Measurements from ENCODE around the gene CXCL11.
"Not testable (repeated sequence)": the region's sequence is repeated elsewhere in the genome, so short reads cannot be mapped to it uniquely, and the experiment has no call there.

Gene CXCL11

DNA sequence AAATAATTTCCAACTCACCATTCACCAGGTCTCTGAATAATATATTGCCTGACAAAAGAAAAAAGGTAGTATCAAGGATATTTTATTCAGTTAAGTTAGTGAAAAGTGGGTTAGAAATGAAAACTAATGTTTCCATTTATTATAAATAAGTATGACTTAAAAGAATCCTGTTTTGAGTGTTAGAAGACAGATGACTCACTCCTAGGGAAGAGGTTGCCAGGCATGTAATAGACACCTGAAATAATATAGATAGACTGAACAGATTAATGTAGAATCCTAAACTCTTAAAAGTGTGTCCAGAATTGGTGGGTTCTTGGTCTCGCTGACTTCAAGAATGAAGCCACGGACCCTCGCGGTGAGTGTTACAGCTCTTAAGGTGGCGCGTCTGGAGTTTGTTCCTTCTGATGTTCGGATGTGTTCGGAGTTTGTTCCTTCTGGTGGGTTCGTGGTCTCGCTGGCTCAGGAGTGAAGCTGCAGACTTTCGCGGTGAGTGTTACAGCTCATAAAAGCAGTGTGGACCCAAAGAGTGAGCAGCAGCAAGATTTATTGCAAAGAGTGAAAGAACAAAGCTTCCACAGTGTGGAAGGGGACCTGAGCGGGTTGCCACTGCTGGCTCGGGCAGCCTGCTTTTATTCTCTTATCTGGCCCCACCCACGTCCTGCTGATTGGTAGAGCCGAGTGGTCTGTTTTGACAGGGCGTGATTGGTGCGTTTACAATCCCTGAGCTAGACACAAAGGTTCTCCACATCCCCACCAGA lies 6.5 kb upstream of the CXCL11 start:
- not testable (repeated sequence) for DNase-seq (ENCODE audit: low read depth in 2 of 2)

DNA sequence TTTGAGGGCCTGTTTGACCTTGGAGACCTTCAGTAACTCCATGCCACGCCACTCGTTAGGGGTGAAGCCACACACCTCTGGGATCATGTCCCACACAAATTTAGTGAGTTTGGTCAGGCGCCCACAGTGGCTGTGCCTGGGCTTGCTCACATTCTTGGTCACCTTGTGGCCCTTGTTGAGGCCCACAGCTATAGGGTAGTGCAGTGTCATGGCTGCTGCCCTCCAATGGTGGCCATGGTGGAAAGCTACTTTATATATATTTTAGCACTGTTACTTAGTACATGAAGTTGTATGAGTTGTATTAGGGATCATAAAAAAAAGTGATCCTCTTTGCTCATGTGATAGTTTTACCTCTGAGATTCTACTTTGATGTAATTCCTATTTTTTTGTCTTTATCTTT lies 985 bp upstream of the CXCL11 start:
- DNase-seq (ENCODE audit: low read depth in 2 of 2): no peak

DNA sequence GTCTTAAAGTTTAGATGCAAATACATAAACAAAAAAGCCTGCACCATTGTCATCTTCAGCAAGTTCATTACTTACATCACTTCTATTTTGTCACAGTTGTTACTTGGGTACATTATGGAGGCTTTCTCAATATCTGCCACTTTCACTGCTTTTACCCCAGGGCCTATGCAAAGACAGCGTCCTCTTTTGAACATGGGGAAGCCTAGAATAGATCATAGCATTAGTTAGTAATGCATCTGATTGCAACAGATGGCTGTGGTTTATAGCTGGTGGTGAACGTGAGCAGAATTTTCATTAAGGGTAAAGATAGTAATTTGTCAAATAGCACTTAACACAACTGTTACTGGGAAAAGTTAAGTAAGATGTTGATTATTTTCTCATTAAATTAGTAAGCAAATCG lies 729 bp downstream of the CXCL11 start:
- no peak for DNase-seq (ENCODE audit: low read depth in 2 of 2)

DNA sequence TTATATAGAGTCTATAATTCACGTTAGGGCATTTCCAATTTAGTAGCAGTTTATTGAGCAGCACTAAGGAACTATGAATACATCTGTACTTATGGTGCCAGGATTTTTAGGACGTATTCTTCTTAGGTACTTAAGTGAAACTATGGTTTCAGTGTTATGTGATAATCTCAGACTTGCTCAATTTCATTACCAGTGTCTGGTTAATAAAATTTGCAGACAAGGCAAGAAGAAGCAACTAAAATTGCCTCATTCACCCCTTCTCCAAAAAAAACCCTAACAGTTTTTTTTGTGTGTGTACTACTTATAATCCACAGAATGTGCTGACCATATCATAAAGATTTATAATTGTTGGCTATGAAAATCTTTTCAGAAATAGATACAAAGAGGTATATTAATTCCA lies 6.6 kb downstream of the CXCL11 start:
- DNase-seq (ENCODE audit: low read depth in 2 of 2): no peak

DNA sequence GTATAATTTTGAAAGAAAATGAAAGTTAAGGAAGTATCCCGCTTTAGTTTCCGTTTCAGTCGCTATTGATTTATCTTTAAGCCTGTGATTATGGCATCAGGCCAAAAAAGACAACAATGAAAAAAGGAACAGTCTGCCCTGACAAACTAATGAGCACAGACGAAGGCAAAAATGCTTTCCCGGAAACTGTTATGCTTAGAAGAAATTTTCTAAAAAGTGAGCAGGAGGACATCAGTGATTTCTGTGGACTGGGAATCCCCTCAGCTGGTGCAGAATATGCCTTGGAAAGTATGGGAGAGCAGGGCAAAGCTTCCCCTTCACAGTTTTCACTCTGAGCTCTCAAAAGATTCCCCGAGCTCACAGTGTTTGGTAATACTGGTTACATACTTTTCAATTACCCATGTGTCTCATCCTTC lies 7.5 kb downstream of the CXCL11 start:
- DNase-seq (ENCODE audit: low read depth in 2 of 2): no peak

DNA sequence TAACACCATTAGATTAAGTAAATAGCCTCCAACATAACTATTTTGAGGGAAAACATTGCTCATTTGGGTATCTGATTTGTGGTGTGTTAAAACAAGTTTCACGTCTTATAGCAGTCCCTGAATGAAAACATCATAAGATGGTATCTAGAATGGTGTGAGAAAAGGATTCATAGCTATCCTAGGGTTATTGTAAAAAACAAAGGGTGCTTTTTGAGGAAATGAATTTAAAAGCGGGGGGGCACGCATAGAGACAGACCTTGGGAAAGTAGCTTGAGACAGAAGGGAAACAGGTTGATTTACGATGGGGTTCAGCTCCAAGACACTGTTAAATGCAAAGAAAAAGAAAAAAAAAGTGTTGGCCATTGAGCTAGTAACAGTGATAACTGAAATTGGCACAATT lies 11.8 kb downstream of the CXCL11 start:
- no peak for DNase-seq (ENCODE audit: low read depth in 2 of 2)

DNA sequence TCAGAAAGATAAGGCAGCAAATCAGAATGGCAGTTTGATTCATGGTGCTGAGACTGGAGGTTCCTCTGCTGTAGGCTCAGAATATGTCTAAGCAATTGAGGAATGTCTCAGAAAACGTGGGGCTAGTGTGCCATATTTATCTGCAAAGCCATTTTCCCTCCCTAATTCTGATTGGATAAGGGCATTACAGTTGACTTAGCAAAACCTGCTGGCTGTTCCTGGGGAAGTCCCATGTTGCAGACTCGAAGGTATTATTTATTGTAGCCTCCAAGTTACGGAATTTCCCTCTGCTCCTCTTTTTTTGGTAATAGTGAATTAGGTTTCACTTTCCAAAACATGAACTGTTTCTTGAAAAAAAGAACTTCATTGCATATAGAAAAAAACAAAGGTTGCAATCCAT lies 12.5 kb downstream of the CXCL11 start, which contains the start of gene CXCL10:
CXCL10 (minus strand) TSS at position 109 of the 400 bp plus-strand sequence; CDS start at position 43, 66 bp downstream.
- DNase-seq (ENCODE audit: low read depth in 2 of 2): no peak

DNA sequence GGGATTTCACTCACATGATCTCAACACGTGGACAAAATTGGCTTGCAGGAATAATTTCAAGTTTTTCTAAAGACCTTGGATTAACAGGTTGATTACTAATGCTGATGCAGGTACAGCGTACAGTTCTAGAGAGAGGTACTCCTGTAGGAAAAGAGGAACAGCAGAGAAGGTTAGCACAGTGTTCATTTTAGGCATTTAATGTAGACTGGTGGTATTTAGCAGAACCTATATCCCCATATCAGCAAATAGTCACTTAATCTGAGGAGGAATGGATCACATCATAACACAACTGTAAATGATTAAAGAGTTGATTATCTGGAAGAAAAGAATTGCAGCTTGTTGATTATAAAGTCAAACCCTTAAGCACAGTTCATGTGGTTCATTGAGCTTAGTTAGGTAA lies 13.2 kb downstream of the CXCL11 start:
- no peak for DNase-seq (ENCODE audit: low read depth in 2 of 2)

DNA sequence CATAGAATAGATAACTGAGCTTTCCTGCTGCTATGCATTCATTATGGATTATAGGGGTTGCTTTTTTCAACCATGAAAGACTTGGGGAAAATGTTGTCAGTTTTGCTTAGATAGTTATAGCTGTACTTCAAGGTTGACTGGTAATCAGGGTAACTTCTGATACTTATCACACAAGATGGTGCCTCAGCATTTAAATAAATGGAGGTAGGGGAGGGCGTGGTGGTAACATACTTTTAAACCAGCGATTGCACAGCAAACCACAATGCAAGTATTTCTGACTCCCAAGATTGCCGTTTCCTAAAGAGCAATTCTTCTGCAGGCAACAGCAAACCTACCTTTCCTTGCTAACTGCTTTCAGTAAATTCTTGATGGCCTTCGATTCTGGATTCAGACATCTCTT lies 13.8 kb downstream of the CXCL11 start:
- no peak for DNase-seq (ENCODE audit: low read depth in 2 of 2)

DNA sequence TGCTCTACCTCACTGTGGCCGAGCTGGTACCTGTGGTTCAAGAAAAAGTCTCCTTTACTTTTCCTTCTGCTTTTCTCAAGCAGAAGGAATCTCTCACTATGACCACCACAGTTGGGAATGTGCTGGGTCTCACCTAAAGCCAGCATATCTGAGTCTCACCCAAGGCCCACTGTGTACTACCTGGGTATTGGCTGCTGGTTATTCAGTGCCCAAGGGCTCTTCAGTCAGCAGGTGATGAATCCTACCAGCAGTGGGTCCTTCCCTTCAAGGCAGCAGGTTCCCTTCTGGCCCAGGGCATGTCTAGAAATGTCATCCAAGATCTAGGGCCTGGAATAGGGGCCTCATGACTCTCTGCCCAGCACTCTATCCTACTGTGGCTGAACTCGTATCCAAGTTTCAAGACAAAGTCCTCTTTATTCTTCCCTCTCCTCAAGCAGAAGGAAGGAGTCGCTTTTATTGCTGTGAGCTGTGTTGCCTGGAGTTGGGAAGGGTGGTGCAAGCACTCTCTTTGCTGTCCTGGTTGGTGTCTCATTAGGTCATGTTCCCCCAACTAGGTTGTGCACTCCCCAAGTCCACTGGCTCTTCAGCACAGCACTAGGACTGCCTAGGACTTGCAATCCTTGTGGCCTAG lies 18.7 kb downstream of the CXCL11 start:
- no peak for DNase-seq (ENCODE audit: low read depth in 2 of 2)

DNA sequence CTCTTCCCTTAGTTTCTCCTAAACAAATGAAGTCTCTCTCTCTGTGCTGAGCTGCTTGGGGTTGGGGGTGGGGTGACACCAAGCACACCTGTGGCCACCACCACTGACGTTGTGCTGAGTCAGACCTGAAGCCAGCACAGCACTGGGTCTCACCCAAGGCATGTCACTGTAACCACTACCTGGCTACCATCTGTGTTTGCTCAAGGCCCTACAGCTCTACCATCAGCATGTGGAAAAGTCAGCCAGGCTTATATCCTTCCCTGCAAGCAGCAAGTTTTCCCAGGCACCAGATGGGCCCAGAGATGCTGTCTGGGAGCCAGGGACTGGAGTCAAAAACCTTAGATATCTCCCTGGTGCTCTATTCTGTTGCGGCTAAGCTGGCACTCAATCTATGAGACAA lies 19.5 kb downstream of the CXCL11 start:
- no peak for DNase-seq (ENCODE audit: low read depth in 2 of 2)

DNA sequence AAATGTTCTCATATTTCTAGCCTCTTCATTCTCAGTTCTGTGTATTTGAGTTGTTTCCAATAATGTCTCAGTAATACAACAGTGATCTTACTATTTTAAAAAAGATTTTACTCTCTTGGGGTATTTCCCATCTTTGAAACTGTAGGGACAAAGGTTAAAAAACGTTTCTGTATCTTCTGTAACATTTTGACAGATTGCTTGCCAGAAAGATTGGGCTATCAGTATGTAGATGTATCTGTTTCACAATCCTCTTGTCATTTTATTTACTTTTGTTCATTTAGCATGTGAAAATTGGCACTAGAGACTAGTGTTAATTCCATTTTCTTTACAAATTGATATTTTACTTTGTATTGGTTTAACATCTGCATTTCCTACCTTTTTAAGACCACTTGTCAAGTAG lies 22.3 kb downstream of the CXCL11 start:
- DNase-seq (ENCODE audit: low read depth in 2 of 2): no peak

DNA sequence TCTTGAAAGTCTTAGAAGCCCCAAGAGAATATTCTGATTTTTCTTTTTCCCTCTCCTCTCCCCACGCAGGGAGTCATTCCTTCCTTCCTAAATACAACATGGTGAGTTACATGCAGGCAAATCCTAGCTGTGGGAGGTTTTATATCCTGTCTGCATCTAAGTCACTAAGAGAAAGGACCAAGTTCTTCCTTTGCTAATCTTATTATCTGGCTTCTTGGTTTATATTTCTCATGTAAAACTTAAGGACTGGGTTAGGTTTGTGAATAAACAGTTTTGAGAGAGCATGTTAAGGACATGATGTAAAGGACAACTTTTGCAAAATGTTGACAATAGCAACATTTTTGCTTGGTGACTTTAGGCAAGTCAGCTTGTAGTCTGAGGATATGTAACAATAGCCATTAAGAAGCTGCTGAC lies 23.5 kb downstream of the CXCL11 start:
- no peak for DNase-seq (ENCODE audit: low read depth in 2 of 2)

DNA sequence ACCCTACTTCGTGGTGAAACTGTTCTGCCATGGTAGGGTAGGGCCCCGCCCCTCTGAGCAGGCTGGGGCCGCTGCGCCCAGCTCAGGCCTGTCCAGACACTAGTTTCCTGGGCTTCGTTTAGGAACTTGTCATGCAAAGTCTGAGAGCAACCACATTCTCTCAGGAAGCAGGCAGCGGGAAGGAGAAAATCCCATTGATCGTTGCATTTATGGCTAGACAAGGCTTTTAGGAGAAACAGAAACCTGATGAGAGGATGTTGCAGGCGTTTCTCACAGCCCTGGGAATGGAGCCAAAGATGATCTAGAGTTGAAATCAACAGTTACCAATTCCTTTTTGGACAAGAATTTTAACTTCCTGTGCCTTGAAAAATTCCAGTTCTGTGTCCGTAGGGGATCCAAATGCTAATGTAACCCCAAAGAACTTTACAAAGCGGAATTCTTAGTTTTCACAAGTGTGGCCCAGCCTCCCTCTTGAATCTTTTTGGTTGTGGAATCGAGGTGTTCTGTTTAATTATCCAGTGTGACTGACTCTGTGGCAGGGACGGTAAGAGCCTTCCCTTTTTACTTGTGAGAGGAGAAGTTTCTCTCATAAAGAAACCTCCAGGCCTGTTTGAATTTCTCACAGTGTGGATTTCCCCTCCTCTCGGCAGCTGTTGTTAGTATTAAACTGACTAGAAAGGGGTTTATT lies 24.0 kb downstream of the CXCL11 start:
- no peak for DNase-seq (ENCODE audit: low read depth in 2 of 2)

DNA sequence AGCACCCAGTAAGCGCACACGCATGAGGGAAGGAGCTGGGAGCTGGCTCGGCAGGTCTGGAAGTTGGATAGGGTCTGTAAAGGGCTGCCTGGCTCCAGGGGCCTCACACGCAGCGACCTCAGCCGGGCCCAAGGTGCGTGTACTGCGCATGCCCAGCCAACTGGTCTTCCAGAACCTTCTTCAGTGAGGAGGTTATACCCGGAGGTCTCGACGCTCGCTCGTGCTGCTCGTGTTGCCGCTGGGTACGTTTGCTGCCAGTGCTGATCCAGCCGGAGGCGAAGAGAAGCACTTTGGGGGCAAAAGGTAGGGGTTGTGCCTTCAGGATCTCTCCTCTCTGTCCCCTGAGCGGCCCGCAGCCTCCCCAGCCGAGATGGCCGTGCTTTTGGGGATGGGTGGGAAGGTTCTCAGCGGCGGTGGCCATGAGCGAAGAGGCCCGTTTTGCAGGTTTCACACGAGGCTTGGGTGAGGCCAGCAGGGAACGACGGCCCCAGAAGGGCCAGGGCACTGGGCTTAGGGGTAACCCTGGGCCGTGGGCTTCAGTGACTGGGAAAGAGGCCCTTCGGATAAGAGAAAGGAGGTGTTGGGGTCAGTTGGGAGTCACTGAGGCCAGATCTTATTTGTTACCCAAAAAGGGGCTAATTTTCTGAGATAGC lies 24.7 kb downstream of the CXCL11 start:
- DNase-seq (ENCODE audit: low read depth in 2 of 2): no peak

DNA sequence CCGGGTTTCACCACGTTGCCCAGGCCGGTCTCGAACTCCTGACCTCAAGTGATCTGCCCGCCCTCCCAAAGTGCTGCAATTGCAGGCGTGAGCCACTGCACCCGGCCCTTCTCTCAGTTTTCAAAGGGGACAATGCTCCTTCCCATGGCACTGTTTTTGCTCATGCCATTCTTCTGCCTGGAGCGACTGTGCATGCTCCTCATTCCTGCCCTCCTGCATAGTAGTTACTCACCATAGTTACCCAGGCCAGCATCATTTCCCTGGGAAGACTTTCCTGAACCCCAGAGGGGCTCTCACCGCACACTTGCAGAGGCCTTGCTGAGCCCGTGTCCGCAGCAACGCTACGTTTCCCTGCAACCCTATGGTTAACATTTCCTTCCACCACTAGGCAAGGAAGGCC lies 25.3 kb downstream of the CXCL11 start:
- DNase-seq (ENCODE audit: low read depth in 2 of 2): no peak

DNA sequence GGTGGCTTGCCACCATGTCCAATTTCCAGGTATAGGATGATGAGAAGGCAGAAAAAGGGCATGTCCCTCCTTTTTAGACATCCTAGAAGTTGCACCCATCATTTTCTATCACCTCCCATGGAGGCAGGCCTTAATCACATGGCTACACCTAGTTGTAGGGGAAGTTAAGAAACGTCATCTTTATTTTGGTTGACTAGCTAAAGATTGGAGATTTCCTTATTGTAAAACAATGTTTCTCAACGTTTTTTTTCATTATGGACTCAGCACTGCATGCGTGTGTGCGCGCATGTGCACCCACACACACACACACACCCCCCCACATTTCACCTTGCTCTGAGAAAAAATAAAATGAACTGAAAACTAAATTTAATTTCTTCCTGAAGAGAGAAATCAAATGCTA lies 26.6 kb downstream of the CXCL11 start:
- no peak for DNase-seq (ENCODE audit: low read depth in 2 of 2)

DNA sequence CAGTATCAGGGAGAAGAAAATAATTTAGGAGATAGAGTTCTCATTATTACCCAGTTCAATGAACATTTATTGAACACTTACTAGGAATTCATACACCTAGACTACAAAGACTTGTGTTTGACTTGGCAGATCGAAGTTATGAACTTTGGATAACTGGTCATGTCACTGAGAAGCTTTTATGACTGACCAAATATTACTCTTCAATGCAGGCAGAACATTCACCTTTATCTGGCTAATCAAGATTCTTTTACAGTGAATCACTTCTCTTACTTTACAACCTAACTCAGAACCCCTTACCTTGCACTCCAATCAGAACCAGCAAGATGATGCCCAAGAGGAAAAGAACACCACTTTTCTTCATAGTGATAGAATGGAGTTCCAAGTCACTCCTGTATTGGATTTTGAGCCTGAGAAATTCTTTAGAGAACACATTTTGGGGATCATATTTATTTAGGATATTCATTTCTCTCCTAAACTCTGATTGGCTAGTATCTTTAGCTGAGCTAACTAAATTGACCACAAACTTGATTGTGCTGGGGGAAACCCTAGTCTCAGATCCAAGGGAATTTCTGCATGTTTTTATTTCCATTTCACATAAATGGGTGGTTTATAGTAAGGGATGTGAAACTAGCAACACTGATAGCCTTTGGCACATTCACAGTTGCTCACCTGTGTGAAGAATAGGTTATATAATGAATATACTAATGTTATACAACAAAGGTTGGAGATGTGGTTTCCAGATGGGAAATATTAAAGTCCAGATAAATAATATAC lies 28.6 kb downstream of the CXCL11 start, which contains the start of gene CXCL9:
CXCL9 (minus strand) TSS at position 421 of the 774 bp plus-strand sequence; CDS start at position 361, 60 bp downstream.
- no peak for DNase-seq (ENCODE audit: low read depth in 2 of 2)

DNA sequence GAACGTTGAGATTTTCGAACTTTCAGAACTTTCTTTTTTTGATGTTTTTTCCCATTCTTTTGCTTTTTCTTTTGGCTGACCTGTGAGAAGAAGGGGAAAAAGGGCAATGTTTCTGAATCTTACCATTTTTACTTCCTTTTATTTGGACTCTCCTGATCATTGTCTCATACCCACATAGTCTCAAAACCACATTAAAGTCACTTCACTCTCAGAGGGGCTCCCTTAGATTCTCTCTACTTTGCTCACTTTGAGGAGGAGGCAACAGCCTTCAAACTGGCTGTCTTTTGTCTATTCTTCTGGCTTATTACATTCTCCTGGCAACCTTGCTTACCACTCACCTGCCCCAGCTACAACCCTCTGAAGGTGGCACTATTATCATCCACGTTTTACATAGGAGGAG lies 32.2 kb downstream of the CXCL11 start:
- no peak for DNase-seq (ENCODE audit: low read depth in 2 of 2)

DNA sequence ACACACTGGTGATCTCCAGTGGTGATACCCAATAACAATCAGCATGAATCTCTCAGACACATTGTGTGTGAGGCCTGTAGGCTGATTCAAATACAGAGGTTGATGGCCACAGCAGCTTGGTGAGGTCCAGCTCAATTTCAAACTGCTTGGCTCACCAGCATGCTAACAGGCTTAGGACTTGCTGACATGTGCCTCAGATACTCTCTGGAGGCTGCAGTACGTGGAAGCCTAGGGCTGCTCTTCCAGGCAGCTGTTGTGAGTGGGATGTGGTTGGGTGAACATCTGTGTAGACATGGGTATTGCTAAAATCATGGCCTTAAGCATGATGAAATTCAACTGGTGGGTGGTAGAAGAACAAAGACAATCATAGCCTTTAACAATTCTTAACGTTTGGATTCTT lies 32.8 kb downstream of the CXCL11 start:
- no peak for DNase-seq (ENCODE audit: low read depth in 2 of 2)

DNA sequence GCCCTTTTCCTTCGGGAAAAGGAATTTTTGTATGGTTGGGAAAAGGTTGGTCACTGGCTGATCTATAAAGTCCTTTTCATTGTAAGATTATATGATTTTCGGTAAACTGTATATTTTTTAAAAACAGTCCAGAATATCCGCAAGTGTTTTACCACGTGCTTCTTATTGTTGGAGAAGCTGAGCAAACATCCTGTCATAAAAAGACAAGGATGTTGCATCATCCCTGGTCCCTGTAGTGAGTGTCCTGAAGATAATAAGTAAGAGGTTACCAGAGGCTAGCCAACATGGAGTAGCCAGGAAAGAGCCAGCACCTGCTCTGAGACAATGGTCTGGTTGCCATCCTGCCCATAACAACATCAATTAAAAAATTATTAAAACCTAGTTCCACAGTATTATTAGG lies 33.7 kb downstream of the CXCL11 start:
- DNase-seq (ENCODE audit: low read depth in 2 of 2): no peak

DNA sequence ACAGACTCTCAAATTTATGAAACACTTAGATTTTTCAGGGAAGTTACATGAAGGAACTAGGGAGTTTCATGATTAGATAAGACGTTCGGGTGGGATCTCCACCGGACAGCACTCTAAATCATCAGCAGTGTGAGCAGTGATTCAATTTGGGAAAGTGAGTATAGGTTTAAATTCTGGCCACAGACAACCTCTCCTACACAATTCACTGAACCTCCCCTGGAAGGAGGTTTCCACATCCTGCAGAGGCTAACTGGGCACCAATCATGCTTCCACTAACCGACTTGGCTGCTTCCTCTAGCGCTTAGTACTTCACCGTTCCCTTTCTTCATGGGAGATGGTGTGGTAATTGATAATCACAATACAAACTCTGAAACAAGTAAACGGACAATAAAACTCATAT lies 34.2 kb downstream of the CXCL11 start:
- DNase-seq (ENCODE audit: low read depth in 2 of 2): no peak
